Measurements from ENCODE around the gene TMEM266. TPM values are rescaled to one million over a fixed set of nuclear protein-coding genes. Genes with fewer than 3 reads are reported as not detected.

TMEM266 gene
- total and polyA plus RNA-seq, 8 donors: 0.35 to 2.8 (median 1.3) TPM; not detected in 4

DNA sequence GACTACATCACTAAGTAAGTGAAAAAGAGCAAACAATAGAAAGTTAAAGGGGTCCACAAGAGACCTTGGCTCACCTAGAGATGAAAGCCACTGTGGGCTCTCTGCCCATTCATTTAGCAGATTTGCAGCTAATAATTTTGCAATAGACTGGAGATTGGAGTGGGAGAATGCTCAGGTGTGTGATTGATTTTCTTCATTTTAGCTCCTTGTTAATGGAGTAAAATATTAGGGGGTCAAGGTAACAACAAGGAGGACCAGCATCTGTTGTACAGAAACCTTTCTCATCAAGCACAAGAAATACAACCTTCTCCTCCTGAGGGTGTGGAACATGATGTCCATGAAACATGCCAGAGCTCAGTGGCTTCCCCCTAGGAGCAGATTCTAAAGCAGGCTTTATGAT is 63.2 kb downstream of the TMEM266 start:
- Histone ChIP-seq H3K36me3 (no peaks in the 10 kb centered on the region), H3K9me3 (no peaks in the 10 kb centered on the region), H3K27ac (no peak overlapping the region), H3K4me1 (no peaks in the 10 kb centered on the region), H3K4me3 (no peak overlapping the region), H3K27me3 (no peaks in the 10 kb centered on the region)
- intact Hi-C loops (cut with DNase I; ENCODE audit: low total_unique reads): no loop called here
- TF ChIP-seq EP300 (IDR thresholded peaks at IDR 0.05) (no peak), POLR2A (IDR thresholded peaks at IDR 0.05) (no peak)
- DNase-seq: no peak

- Histone ChIP-seq H3K9me3 (no peaks in the 10 kb centered on the region), H3K27ac (no peak overlapping the region), H3K4me1 (no peaks in the 10 kb centered on the region), H3K27me3 (peaks cover 0 to 8% (median 0%) of the 10 kb centered on the region in 3 donors), H3K36me3 (no peaks in the 10 kb centered on the region), H3K4me3 (no peak overlapping the region)
- no peak for DNase-seq
- 80 to 98% (median 91%) methylated on average over 2 of the region's 2 CpGs for WGBS, 5 donors
- TF ChIP-seq, protein P1, sequence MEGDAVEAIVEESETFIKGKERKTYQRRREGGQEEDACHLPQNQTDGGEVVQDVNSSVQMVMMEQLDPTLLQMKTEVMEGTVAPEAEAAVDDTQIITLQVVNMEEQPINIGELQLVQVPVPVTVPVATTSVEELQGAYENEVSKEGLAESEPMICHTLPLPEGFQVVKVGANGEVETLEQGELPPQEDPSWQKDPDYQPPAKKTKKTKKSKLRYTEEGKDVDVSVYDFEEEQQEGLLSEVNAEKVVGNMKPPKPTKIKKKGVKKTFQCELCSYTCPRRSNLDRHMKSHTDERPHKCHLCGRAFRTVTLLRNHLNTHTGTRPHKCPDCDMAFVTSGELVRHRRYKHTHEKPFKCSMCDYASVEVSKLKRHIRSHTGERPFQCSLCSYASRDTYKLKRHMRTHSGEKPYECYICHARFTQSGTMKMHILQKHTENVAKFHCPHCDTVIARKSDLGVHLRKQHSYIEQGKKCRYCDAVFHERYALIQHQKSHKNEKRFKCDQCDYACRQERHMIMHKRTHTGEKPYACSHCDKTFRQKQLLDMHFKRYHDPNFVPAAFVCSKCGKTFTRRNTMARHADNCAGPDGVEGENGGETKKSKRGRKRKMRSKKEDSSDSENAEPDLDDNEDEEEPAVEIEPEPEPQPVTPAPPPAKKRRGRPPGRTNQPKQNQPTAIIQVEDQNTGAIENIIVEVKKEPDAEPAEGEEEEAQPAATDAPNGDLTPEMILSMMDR (IDR thresholded peaks at IDR 0.05): no peak
- TF ChIP-seq POLR2A (IDR thresholded peaks at IDR 0.05) (no peak), EP300 (IDR thresholded peaks at IDR 0.05) (no peak), POLR2AphosphoS5 (IDR thresholded peaks at IDR 0.05) (no peak)
- intact Hi-C loops (cut with DNase I; ENCODE audit: low total_unique reads): no loop called here
These were observed 67.4 kb downstream of the TMEM266 start for GRCh38 chr15:76127169-76127568.

GRCh38 chr15:76127880-76128279 is 68.1 kb downstream of the TMEM266 start:
- DNase-seq: no peak
- WGBS, 5 donors: 58 to 64% (median 62%) methylated on average over 4 of the region's 4 CpGs
- TF ChIP-seq EP300 (IDR thresholded peaks at IDR 0.05): no peak
- no peak for TF ChIP-seq POLR2AphosphoS5 (IDR thresholded peaks at IDR 0.05)
- TF ChIP-seq POLR2A (IDR thresholded peaks at IDR 0.05): no peak
- TF ChIP-seq, protein P1 (IDR thresholded peaks at IDR 0.05): no peak
- intact Hi-C loops (cut with DNase I; ENCODE audit: low total_unique reads): no loop called here
- Histone ChIP-seq H3K27ac (no peak overlapping the region), H3K4me3 (no peak overlapping the region), H3K9me3 (no peaks in the 10 kb centered on the region), H3K4me1 (no peaks in the 10 kb centered on the region), H3K36me3 (no peaks in the 10 kb centered on the region), H3K27me3 (peaks cover 0 to 8% (median 0%) of the 10 kb centered on the region in 3 donors)

DNA sequence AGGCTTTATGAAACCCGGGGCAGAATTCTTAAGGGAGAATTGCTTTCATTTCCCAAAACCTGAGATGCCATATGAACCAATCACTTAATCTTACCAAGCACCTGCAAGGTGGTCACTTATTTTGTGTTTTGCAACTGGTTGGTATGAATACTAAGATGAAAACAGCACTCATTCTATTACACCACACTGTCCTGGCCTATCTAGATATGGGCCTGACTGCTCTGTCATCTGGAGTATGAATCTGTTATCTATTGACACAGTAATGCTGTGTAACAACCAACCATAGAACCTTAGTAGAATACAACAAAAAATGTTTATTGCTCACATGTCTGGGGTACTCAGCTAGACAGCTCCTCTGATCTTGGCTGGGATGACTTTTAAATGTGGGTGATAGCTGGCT is 74.8 kb downstream of the TMEM266 start:
- no peak for DNase-seq
- 81 to 94% (median 91%) methylated on average over 1 of the region's 1 CpG for WGBS, 5 donors
- intact Hi-C loops (cut with DNase I; ENCODE audit: low total_unique reads): no loop called here
- TF ChIP-seq POLR2A (IDR thresholded peaks at IDR 0.05): no peak
- no peak for TF ChIP-seq POLR2AphosphoS5 (IDR thresholded peaks at IDR 0.05)
- TF ChIP-seq EP300 (IDR thresholded peaks at IDR 0.05): no peak
- TF ChIP-seq, protein P1 (IDR thresholded peaks at IDR 0.05): no peak
- Histone ChIP-seq H3K9me3 (no peaks in the 10 kb centered on the region), H3K36me3 (no peaks in the 10 kb centered on the region), H3K27ac (no peak overlapping the region), H3K4me3 (no peak overlapping the region), H3K4me1 (peaks cover 3 to 5% (median 4%) of the 10 kb centered on the region in 4 donors), H3K27me3 (peaks cover 0 to 3% (median 0%) of the 10 kb centered on the region in 3 donors)

- H3K27me3 ChIP-seq: no peaks in the 10 kb centered on the region
- 82 to 92% (median 86%) methylated on average over 2 of the region's 2 CpGs for whole genome bisulfite sequencing, 5 donors
- no peaks in the 10 kb centered on the region for H3K9me3 ChIP-seq
- intact Hi-C loops (cut with DNase I; ENCODE audit: low total_unique reads): loop anchor here (5.0 kb wide), 1 partner anchor 73 kb away; no protein-coding TSS in a partner anchor
- H3K36me3 ChIP-seq: no peaks in the 10 kb centered on the region
- no peak overlapping the region for H3K27ac ChIP-seq
- no peak for TF ChIP-seq POLR2A (IDR thresholded peaks at IDR 0.05)
- TF ChIP-seq EP300 (IDR thresholded peaks at IDR 0.05): no peak
- TF ChIP-seq, protein P1 (IDR thresholded peaks at IDR 0.05): no peak
- TF ChIP-seq POLR2AphosphoS5 (IDR thresholded peaks at IDR 0.05): no peak
- DNase-seq: no peak
- H3K4me3 ChIP-seq: no peak overlapping the region
- H3K4me1 ChIP-seq: peaks cover 9 to 14% (median 13%) of the 10 kb centered on the region in 4 donors
These were observed 75.7 kb downstream of the TMEM266 start for GRCh38 chr15:76135516-76135915.

All from stomach (tissue), 9 donors.